ENCODE data around the gene FTCD.

- TF ChIP-seq POLR2A (IDR thresholded peaks at IDR 0.05; ENCODE audit: low read depth, low read length), result no peak
- TF ChIP-seq CTCF (IDR thresholded peaks at IDR 0.05; ENCODE audit: extremely low read depth in 1 of 2, insufficient read depth in 1 of 2, low read depth in 1 of 2, low read length in 2 of 2), result no peak
- TF ChIP-seq POLR2AphosphoS5 (IDR thresholded peaks at IDR 0.05; ENCODE audit: insufficient read depth, low read depth, low read length), result no peak
- no peak for TF ChIP-seq MYC (IDR thresholded peaks at IDR 0.05; ENCODE audit: low read depth, low read length)
- TF ChIP-seq EZH2 (IDR thresholded peaks at IDR 0.05; ENCODE audit: borderline replicate concordance, low read depth, low read length, severe bottlenecking), result no peak
- TF ChIP-seq FOS (IDR thresholded peaks at IDR 0.05; ENCODE audit: borderline replicate concordance, insufficient read depth, low read length), result no peak
- TF ChIP-seq MAX (IDR thresholded peaks at IDR 0.05; ENCODE audit: insufficient read depth, insufficient read length), result no peak
Observed at GRCh38 chr21:46111857-46112724, 43.3 kb downstream of the FTCD start.

All from endothelial cell of umbilical vein (primary cell).